Measurements from ENCODE around the gene SPAG16. TPM values are rescaled to one million over a fixed set of nuclear protein-coding genes. Genes with fewer than 3 reads are reported as not detected.

The SPAG16 gene
- total RNA-seq, 1 donor = 56.1 TPM

- DNase-seq (ENCODE audit: low read depth) = no peak
- TF ChIP-seq CTCF (IDR thresholded peaks at IDR 0.05; ENCODE audit: insufficient read depth, low read depth, low read length) = no peak
- no peak overlapping the region for H3K4me3 ChIP-seq (ENCODE audit: low read depth, low read length)
These were observed 34.8 kb upstream of the SPAG16 start for GRCh38 chr2:213249502-213249901.

GRCh38 chr2:213251618-213252017 lies 32.6 kb upstream of the SPAG16 start:
- H3K4me3 ChIP-seq (ENCODE audit: low read depth, low read length) = no peak overlapping the region
- peak; percentile 58 for TF ChIP-seq CTCF (IDR thresholded peaks at IDR 0.05; ENCODE audit: insufficient read depth, low read depth, low read length)
- peak; percentile 85 for DNase-seq (ENCODE audit: low read depth)

- no peak for TF ChIP-seq CTCF (IDR thresholded peaks at IDR 0.05; ENCODE audit: insufficient read depth, low read depth, low read length)
- no peak for DNase-seq (ENCODE audit: low read depth)
- no peak overlapping the region for H3K4me3 ChIP-seq (ENCODE audit: low read depth, low read length)
These were observed 32.1 kb upstream of the SPAG16 start for GRCh38 chr2:213252206-213252605.

DNA sequence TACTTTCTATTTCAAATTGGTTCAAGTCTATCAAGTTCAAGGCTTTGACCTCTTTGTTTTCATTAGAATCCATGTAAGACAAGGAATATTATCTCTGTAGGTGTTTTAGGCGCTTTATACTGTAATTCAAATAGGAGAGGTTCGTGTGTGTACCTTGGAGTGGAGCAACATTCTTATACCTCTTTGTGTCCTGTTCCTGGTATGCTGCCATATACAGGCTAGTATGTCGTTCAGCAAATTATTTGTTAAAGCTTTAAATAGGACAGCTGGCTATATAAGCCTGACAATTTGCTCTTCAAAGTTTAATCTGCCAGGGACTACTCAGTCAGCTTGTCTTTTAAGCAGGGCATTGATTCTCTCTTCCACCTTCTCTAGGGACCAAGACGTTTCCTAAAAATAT lies 31.1 kb upstream of the SPAG16 start:
- no peak overlapping the region for H3K4me3 ChIP-seq (ENCODE audit: low read depth, low read length)
- no peak for TF ChIP-seq CTCF (IDR thresholded peaks at IDR 0.05; ENCODE audit: insufficient read depth, low read depth, low read length)
- DNase-seq (ENCODE audit: low read depth) = no peak

DNA sequence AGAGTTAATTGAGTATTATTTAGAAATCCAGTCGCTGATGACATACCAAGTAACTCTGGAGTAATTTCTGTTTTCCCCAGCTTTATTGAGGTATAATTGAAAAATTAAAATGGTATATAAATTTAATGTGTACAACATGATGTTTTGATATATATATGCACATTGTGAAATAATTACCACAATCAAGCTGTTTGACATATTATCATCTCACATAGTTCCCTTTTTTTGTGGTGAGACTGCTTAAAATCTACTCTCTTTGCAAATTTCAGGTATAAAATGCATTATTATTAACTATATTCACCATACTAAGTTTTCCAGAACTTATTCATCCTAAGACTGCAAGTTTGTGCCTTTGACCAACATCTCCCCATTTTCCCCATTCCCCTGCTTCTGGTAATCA lies 25.0 kb upstream of the SPAG16 start:
- TF ChIP-seq CTCF (IDR thresholded peaks at IDR 0.05; ENCODE audit: insufficient read depth, low read depth, low read length) = no peak
- DNase-seq (ENCODE audit: low read depth) = no peak
- no peak overlapping the region for H3K4me3 ChIP-seq (ENCODE audit: low read depth, low read length)

DNA sequence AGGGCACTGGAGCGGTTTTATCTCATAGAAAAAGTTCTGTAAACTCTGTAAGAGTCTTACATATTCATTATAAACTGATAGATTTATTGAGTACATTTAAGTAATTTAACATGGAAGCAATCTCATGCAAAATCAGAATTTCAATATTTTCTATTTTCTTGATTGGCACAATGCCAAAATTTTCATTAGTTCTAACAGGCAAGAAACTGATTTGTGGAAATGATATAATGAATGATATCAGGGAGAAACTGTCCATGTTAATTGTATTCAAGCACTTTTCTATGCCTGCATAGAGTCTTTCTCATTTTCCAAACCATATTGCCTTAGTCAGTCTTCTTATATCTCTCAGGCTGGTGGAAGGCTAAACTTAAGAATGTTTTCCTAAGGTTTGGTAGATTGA lies 23.0 kb upstream of the SPAG16 start:
- DNase-seq (ENCODE audit: low read depth) = no peak
- no peak overlapping the region for H3K4me3 ChIP-seq (ENCODE audit: low read depth, low read length)
- TF ChIP-seq CTCF (IDR thresholded peaks at IDR 0.05; ENCODE audit: insufficient read depth, low read depth, low read length) = no peak

DNA sequence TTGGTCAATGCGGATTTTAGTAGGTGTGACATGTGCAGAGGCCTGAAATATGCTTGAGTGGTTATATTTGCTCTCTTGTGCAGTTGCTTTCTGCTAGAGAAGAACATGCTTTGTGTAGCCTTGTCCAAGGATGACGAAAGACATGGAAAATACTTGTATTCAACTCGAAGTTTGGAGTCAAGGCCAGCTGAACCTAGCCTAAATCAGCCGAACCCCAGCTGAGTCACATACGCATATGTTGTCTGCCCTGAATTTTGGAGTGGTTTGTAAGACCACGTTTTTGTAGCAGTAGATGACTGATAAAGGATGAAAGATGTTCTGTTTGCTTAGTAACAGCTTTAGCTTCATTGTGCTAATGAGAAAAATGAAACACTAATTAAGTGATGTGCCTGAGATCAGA lies 22.5 kb upstream of the SPAG16 start:
- DNase-seq (ENCODE audit: low read depth) = no peak
- no peak overlapping the region for H3K4me3 ChIP-seq (ENCODE audit: low read depth, low read length)

More for the DNA sequence above, 22.5 kb upstream of the SPAG16 start:
- no peak for TF ChIP-seq CTCF (IDR thresholded peaks at IDR 0.05; ENCODE audit: insufficient read depth, low read depth, low read length)

All from fibroblast of villous mesenchyme (primary cell).